OCI-LY7 (cell line): ENCODE measurements around the gene ECHDC1.
"Not testable (repeated sequence)": the region's sequence is repeated elsewhere in the genome, so short reads cannot be mapped to it uniquely, and the experiment has no call there.

Experiments
- CTCF ChIP-seq: fragments of 200-600 bp; sonication (generic); conservative IDR thresholded peaks from 2 replicates; pipeline ENCODE4 v1.5.1; 2014; ENCODE audit warnings: mild to moderate bottlenecking, antibody characterized with exemption, low read length, moderate library complexity, mixed read lengths
- EZH2phosphoT487 ChIP-seq: fragments of 200-600 bp; sonication (generic); IDR thresholded peaks from 2 replicates; pipeline ENCODE4 v1.6.1; 2018; ENCODE audit warnings: low read depth, borderline replicate concordance, mild to moderate bottlenecking, mixed run types, antibody characterized with exemption, low read length, moderate library complexity, mixed read lengths

GRCh38 chr6:127331256-127331655, 12.2 kb downstream of the ECHDC1 start:
- not testable (repeated sequence) for TF ChIP-seq CTCF, EZH2phosphoT487
